SH-SY5Y (cell line): Measurements from ENCODE around the gene SERPINB4.

ENCODE experiments used
- GATA2 ChIP-seq: IDR thresholded peaks from 2 replicates; pipeline ENCODE4 v1.6.1; 2011; ENCODE audit warnings: mild to moderate bottlenecking, low read depth, low read length
- GATA3 ChIP-seq: IDR thresholded peaks from 2 replicates; pipeline ENCODE4 v1.6.1; 2011; ENCODE audit warnings: low read depth, mild to moderate bottlenecking, low read length, moderate library complexity

DNA sequence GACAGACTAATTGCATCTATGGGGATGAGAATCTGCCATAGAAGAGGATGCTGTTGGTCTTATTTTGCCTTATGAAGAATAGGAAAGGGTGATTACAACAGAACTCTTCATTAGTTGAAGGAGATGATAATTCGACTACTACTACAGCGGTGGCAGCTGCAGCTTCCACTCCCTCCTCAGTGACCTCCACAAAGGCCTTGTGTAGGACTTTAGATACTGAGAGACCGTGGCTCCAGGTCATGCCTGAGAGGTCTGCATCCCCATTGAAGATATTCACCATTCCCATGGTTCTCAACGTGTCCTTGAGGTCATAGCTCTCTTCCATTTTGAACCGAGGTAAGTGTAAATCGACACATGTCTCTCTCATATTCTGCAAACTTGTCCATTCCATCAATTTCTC lies 6.4 kb downstream of the SERPINB4 start:
- TF ChIP-seq GATA2 (no peak), GATA3 (no peak)
